DMS 273 (cell line): ENCODE measurements around the gene KSR2.
"Not testable (repeated sequence)": the region's sequence is repeated elsewhere in the genome, so short reads cannot be mapped to it uniquely, and the experiment has no call there.

Experiments used
- DNase-seq: peaks from one replicate; lab custom pipeline; 2025; ENCODE audit not compliant: unreplicated experiment; lab: John Stamatoyannopoulos, UW

KSR2 gene

DNA sequence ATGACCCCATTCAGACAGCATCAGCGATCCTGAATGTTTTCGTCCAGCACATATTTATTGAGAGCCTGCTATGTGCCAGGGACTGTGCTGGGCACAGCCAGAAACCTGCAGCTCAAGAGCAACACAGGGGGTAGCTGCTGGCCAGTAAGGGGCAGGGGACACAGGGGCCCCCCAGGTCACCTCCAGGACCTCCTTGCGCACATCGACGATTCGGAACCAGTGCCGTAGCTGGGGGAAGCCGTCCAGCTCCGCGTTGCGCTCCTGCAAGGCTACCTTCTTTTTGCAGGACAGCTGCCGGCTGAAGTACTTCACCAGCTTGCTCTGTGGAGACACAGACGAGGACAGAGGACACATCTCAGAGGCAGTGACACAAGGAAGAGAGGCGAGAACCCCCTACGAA lies 108.7 kb downstream of the KSR2 start:
- no peak for DNase-seq

- peak; percentile 66 for DNase-seq
Measured at GRCh38 chr12:117857632-117858612, 110.9 kb downstream of the KSR2 start.

DNA sequence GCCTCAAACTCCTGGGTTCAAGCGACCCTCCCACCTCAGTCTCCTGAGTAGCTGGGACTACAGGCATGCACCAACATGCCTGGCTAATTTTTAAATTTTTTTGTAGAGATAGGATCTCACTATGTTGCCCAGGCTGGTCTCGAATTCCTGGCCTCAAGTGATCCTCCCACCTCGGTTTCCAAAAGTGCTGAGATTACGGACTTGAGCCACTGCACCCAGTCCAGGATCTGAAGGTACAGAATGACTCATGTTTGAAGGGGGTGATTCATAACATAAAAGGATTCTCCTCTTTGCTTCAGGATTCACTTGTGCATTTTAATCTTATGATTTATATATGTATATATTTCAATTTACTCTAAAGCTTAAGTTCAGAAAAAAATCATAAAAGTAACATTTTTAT lies 111.7 kb downstream of the KSR2 start:
- not testable (repeated sequence) for DNase-seq

GRCh38 chr12:117855165-117855564 lies 113.6 kb downstream of the KSR2 start:
- no peak for DNase-seq

DNA sequence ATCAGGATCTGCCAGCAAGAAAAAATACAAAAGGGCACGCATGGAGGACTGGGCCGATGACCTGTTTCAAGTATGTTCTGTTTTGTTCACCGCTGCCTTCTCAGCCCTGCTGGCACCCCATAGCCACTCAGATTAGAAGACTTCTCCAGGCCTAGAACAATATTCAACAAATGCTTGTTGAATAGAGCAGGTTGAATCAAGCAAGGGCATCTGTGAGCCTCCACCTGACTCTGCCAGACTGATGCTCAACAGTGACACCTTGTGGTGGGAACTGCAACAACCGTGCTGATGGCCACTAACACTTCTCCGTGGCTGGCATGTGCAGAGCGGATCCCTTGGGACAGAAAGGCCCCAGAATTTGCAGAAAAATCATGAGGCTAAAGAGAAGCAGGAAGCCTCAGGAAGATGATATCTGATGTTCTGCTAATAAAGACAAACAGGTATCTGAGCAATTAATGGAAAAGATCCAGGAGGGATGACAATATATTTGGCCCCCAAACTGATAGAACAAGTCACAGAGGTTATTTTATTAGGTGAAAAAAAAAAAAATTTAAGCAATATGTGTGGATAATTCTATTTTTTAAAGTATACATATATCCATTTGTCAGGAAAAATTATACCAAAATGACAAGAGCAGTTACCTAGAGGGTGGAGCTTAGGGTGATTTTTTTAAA lies 114.3 kb downstream of the KSR2 start:
- DNase-seq = peak; percentile 81

GRCh38 chr12:117853600-117853999 lies 115.2 kb downstream of the KSR2 start:
- DNase-seq = no peak

GRCh38 chr12:117850048-117850447 lies 118.7 kb downstream of the KSR2 start:
- DNase-seq = peak; percentile 58

- DNase-seq = no peak
Measured at GRCh38 chr12:117847371-117847770, 121.4 kb downstream of the KSR2 start.

DNA sequence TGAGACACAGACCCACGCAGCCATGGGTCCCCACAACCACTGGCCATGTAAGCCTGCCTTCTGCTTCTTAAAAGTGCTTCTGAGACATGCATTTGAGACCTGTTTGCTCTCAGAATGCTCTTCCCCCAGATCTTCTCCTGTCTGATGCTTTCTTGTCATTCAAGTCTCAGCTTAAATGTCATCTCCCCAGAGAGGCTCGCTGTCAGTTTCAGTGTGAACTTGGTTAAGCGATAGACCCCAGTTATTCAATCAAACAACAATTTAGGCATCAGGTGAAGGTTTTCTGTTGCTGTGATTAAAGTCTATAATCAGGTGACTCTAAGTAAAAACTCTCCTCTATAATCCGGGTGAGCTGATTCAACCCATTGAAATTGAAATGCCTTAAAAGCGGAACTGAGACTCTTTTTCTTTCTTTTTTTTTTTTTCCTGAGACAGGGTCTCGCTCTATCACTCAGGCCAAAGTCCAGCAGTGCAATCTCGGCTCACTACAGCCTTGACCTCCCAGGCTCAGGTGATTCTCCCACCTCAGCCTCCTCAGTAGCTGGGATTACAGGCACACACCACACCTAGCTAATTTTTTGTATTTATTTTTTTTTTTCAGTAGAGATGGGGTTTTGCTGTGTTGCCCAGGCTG lies 123.4 kb downstream of the KSR2 start:
- no peak for DNase-seq

- DNase-seq = no peak
Measured at GRCh38 chr12:117844114-117844830, 124.5 kb downstream of the KSR2 start.

GRCh38 chr12:117842630-117843029 lies 126.2 kb downstream of the KSR2 start:
- no peak for DNase-seq

GRCh38 chr12:117842220-117842619 lies 126.6 kb downstream of the KSR2 start:
- no peak for DNase-seq

GRCh38 chr12:117837737-117838050 lies 131.1 kb downstream of the KSR2 start:
- DNase-seq = no peak

- peak; percentile 82 for DNase-seq
Measured at GRCh38 chr12:117836999-117837736, 131.6 kb downstream of the KSR2 start.

GRCh38 chr12:117836476-117836875 lies 132.3 kb downstream of the KSR2 start:
- DNase-seq = no peak

DNA sequence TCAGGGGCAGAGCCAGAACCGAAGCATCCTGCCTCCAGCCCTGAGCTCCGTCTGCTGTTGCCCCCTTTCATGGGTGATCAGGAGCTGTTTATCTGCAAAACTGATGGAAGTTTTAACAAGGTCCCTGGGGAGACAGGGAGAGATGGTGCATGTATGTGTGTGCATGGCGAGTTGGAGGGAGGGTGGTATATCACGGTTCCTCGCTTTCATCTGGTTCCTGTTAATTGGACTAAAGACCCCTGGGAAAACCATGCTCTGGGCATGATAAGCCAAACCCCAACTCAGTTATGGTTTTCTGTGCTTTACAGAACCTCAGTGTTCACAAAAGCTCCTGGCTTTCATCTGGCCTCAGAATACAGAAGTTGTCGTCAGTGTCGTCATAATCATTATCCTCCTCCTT lies 133.6 kb downstream of the KSR2 start:
- no peak for DNase-seq

GRCh38 chr12:117832459-117833457 lies 136.0 kb downstream of the KSR2 start:
- no peak for DNase-seq

- no peak for DNase-seq
Measured at GRCh38 chr12:117830471-117830870, 138.3 kb downstream of the KSR2 start.

GRCh38 chr12:117829108-117829507 lies 139.7 kb downstream of the KSR2 start:
- DNase-seq = no peak
